HG03066 (cell line): ENCODE data around the gene EFCAB9.
"Not testable (repeated sequence)": the region's sequence is repeated elsewhere in the genome, so short reads cannot be mapped to it uniquely, and the experiment has no call there.

Source experiments
- ATAC-seq: cut with Tn5 transposase; IDR thresholded peaks from one replicate; pipeline ENCODE4 v1.9.1; 2021; ENCODE audit warnings: low read depth; ENCODE audit not compliant: unreplicated experiment

The EFCAB9 gene

DNA sequence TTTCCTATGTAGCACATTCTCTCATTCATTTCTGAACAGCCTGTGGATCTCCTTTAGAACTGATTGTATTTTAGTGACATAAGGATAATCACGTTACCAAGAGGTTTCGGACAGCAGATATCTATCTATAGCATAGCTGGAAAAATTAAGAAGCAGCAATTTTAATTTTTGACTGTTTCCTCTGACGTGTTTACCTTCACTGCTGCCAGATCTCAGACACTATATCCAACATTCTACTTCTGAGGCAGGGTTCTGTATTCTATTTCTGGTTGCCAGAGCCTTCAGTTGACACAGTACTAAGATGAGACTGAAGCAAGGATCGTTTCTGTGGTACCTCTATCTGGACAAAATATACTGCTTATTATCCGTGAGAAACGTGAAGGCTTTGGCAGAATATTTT is at the start of gene EFCAB9:
TSS of gene EFCAB9 (plus strand) at position 301 of the 400 bp plus-strand sequence. CDS start at position 302, 1 bp downstream.
- no peak for ATAC-seq

DNA sequence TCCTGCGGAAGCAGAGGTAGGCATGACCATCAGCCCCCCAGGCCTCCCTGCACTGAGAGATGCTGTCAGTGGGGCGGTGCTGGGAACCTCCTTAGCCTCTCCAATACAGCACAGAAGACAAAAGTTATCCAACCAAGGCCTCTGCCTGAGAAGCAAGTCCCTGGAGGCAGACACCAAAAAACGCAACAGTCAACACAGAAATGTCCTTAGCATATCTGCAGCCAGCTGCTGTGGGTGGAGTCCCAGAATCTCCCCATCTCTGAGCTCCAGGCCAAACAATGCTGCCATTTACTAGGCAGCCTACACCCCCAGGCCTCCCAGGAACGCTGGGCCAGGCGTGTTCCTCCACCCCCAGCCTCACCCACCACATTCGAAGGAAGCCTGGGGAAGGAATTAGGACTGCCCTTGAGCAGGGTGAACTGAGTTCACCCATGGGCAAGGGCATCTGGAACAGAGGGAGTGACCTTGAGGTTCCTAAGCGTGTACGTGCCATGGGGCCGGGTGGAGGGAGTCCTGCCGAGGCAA is 49.6 kb upstream of the EFCAB9 start:
- ATAC-seq, result no peak

DNA sequence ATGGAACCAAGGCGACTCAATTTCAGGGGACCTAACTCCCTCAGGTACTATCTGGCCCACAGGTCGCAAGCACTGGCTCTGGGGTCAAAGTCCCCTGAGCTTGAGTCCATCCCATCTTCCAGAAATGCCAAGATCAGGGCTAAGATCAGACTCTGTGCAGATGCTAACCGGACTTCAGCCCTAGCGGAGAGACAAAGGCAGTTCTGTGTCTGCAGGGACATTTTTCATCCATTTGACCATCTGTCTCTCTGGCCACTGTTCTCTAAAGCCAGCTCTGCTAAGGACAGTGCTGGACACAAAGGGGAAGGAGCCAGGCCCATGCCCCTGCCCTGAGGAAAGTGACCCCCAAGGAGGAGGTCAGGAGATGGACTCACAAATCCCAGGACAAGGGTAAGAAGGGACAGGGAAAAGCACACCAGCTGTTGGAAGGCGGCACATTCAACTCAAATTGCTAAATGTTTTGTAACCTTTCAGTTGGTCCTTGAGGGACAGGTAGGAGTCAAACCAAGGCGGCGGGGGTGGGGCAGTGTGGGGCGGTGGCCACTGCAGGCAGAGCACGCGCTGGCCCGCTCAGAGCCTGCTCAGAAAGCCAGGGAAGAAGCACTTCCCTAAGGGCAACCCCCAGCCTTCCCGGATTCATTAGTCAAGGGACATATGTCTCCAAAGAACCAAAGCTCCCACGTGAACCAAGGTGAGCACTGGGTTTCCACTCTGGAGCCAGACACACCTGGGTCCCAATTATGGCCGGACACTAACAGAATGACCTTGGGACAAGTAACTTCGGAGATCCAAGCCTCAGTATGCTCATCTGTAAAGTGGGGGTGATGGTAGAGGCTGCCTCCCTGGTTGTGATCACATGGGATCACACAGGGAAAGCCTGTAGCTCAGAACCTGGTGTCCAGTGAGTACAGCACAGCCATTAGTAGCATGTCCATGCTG is 48.8 kb upstream of the EFCAB9 start:
- ATAC-seq, result no peak

DNA sequence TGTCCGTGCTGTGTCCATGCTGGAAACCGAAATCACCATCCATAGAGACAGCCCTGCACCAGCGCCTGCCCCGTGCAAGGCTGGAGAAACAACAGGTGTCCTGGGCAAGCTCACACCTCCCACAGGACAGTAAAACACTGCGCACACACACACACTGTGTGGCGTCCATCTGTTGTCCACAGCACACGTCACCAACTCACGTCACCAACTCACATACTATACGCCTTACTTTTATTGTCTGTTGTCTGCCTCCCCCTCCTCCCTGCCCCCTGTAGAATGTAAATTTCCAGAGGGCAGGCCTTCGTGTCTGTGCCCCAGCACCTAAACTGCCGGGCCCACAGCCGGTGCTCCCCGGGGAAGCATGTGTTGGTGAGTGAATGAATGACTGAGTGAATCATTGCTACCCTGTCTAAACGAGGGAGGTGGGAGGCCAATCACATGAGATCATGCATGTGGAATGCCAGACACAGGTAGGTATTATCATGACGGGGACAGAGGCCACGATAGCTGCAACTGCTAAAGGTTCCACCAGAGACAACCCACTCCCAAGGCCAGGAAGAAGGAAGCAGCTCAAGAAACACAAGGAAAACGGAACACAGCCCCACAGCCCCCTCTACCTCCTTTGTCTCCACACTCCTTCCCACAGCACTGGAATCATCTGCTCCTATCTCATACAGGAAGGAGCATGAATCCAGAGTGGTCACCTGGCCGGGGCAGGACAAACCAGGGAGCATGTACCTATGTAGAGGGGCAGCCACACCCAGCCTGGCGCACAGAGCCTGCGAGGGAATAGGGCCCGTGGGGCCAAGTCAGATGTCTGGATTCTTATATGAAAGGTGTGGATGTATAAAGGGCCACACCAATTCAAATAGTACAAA is 47.9 kb upstream of the EFCAB9 start:
- ATAC-seq, result no peak

DNA sequence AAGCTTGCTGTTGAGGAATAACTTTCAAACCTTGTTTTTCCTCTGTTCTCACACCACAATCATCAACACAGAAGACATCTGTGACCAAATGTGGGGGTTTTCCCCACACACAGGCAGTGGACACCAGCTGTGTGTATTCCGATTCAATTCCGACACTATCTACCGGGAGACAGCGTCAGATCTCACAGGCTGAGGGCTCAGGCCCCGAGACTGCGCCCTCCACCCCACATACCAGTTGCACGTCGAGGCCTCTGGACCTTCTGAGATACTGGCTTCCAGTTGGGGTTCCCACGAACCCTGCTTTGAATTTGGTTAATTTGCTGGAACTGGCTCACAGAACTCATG is 47.3 kb upstream of the EFCAB9 start:
- no peak for ATAC-seq

DNA sequence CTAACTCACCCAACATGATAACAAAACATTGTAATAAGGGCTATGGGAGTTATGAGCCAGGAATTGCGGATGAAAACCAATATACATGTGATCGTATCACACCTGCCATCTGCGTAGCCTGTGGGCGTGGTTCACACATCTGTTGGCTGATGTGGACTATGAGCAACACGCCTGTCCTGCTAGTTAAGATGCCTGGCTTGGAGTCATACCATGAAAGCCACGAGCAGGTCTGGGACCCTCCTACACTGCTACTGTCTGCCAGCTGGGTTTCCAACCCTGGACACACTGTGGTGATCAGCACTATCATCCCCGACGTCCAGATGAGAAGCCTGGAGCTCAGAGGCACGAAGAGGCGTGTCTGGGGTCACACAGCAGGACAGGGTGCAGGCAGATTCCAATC is 46.1 kb upstream of the EFCAB9 start:
- ATAC-seq, result no peak

DNA sequence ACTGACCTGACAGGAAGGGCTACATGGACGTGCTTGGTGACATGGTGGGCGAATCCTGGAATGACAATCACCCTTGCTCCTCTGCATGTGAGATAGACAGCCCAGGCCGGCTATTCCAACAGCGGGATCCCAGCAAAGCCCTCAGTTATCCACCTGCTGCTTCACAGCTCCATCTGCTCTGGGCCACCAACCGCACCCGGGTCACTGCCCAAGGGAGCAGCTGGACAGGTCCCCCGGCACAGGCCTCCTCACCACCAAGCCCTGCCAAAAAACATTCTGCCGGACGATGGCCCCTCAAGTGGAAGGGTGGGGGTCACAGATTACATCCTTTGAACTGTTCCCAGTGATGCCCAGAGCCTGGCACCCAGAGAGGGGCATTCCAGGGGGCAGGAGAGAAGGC is 45.6 kb upstream of the EFCAB9 start:
- ATAC-seq, result no peak

DNA sequence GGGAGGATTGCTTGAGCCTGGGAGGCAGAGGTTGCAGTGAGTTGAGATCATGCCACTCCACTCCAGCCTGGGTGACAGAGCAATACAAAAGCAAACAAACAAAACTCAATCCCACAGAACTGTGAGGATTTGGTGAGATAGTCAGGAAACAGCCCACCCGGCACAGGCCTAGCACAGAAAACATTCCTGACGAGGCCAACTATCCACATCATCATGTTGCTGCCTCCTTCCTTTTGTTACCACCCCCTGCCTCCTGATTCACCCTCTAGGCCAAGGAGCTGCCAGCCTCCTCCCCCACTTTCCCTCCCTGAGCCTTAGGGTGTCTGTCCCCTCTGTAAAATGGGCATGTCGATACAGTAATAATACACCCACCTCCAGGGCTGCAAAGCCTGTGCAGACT is 44.9 kb upstream of the EFCAB9 start:
- ATAC-seq, result no peak

DNA sequence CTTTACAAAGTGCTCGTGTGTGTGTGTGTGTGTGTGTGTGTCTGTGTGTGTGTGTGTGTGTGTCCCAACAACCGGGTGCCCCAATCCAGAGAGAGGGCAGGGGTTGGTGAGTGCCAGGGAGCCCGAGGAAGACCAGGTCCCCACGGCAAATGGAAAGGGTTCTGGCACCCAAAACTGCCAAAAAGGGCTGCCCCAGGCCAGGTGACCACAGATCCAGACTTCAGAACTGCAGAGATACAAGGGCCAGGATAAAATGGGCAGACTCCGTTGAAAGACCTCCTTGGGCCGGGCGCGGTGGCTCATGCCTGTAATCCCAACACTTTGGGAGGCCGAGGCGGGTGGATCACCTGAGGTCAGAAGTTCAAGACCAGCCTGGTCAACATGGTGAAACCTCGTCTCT is 44.5 kb upstream of the EFCAB9 start:
- not testable (repeated sequence) for ATAC-seq

DNA sequence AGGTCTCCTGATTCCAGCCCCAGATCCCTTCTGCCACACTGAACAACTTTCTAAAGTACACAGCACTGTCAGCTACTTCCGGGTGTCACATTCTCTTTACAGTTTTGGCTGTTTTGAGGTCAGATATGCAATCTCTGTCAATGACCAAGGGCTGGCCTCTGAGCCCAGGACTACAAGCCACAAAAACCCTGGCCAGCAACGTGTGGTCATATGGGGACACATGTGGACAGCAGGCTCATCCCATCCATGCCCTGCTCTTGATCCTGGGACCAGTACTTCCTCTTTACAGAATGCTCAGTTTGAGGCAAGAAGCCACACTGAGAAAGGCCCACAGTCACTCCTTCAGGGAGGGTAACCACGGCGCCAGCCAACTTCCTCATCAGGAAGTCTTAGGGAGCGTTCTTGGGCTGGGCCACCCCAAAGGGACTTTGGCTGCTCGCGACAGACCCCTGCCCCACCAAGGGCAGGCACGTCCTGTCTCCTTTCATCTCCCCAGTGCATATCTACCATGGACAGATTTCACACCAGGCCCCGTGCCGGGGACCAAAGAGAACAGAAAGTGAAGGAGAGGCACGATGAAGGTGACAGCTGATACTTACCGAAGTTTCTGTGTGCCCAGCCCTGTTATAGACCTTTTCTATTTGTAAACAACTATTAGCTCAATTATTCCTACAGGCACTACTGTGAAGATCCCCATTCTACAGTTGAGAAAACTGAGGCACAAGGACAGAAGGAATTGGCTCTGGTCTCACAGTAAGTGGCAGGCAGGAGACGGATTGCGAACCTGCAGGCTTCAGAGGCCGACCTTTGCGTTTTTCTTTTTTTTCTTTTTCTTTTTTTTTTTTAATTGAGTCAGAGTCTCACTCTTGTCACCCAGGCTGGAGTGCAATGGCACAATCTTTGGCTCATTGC is 43.2 kb upstream of the EFCAB9 start:
- ATAC-seq, result peak; percentile 60

DNA sequence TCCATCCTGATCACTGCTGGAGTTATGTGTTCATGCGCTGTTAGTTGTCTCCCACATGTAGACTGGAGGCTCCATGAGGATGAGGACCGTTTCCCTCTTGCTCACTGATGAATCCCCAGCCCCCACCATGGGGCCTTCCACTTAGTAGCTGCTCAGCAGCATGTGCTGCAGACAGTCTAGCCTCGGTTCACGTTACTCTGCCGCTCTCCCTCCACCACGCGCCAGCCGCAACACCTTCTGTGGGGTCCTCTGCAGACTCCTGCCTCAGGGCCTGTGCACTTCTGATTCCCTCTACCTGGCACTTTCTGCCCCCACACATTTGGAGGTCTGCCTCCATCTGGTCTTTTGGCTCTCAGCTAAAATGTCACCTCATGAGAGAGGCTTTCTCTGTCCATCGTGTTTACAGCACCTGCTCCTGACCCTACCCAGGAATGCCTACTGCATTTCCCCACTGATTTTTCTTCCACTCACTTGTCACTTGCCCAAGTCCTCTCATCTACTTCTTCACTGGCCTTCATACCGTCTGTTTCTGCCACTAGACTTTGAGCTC is 42.2 kb upstream of the EFCAB9 start:
- no peak for ATAC-seq

DNA sequence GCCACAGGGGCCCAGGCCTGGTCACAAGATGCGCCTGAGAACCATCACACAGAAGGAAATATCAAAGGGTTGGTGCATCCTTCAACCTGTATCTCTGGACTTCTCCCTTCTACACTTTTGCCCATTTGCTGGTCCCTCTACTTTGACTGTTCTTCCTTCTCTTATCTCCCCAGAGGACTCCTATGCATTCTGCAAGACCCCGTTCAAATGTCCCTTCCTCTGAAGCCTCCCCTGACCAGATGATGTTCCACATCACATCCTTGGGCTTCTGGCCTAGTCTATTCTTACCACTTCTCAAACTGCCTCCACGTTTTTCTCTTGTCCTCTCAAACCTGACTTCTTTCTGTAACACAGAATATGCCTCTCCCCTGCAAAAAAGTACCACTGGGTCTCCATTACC is 40.3 kb upstream of the EFCAB9 start:
- ATAC-seq, result no peak

DNA sequence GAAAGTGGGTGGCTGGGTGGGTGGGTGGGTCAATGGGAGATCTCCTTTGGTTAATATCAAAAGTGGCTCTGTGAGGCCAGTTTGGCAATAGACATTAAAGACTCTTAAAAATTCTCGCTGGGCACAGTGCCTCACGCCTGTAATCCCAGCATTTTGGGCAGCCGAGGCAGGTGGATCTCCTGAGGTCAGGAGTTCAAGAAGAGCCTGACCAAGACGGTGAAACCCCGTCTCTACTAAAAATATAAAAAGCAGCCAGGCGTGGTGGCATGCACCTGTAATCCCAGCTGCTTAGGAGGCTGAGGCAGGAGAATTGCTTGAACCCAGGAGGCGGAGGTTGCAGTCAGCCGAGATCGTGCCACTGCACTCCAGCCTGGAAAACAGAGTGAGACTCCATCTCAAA is 38.9 kb upstream of the EFCAB9 start:
- not testable (repeated sequence) for ATAC-seq

DNA sequence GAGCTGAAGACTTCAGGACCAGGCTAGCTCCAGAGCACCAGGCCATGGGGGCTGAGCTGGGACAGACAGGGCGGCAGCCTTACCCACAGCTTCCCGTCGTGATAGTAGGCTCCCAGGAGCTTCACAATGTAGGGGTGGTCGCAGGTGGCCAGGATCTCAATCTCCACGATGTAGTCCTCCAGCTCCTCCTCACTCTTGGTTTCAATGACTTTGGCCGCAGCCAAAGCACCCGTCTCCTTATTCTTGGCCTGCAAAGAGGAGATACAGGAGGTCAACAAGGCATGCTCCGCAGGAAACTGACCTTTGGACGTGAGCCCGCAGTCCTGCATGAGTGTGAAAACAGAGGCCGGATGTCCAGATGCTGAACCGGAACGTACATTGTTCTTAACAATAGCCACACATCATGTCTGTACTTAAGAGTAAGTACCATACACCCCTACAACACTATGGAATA is 37.4 kb upstream of the EFCAB9 start:
- no peak for ATAC-seq

DNA sequence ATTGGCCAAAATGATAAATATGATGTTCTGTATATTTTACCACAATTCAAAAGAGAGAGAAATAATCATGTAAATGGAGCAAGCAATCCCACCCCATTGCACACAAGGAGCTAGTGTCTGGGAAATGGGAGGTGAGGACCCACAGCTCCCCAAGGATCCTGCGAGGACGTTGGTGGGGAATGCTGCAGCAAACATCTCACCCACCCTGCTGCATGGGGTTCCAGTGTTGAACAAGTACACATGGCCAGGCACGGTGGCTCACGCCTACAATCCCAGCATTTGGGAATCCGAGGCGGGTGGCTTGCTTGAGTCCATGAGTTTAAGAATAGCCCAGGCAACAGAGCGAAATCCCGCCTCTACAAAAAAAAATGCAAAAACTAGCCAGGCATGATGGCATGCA is 35.0 kb upstream of the EFCAB9 start:
- no peak for ATAC-seq

DNA sequence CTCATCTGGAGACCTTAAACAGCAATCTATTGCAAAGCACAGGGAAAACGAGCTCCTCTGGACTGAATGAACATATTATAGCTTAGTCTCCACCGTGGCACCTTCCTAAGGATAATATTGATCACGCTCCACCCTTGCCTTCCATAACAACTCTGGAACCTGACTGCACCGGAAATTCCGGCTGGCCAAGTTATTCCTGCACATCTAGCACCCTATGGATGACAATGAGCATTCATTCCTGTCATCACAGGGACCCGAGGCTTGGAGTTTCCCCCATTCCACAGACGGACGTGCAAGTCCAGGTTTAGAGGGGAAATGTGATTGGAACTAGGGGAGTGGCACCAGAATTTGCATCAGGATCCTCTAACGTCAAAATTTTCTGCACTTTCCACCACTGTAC is 33.5 kb upstream of the EFCAB9 start:
- ATAC-seq, result no peak

DNA sequence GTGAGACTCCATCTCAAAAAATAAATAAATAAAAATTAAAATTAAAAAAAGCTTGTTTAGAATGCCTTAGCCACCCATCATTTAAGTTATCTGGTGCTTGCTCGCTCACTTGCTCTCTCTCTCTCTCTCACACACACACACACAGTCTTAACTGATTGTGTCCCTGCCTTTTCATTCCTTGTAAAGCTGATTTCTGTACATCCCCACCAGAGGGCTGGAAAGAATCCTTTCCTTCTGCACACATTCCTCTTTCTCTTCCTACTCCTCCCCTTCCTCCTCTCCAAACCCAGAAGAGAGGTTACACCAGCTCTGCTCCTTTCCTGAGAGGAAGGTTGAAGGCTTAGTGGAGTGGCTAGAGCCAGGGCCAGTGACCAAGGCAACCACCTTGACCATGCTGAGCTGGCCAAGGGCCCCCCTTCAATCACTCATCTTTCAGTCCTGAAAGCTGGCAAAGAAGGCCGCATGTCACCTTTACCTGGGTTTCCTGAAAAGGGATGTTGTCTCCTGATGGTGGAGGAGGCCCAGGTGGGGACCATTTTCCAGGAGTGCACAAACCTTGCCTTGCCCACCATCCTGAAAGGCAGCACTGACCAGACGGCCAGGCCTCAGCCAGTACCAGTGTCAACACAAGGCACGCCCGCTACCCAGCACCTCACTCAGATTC is 31.5 kb upstream of the EFCAB9 start:
- ATAC-seq, result no peak

DNA sequence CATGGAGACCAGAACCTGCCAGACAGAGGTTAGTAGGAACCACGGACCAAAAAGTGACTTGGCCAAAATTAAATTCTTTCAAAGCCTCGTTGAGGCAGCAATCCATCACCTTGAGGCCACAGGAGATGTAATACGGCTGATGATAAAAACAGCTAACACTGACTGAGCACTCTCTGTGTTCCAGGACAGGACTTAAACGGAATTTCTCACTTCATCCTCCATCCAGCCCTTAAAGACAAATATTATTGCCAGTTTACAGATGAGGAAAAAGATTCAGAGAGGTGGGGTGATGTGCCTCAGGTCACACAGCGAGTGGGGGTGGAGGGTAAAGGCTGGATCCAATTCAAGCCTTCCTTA is 31.0 kb upstream of the EFCAB9 start:
- no peak for ATAC-seq

DNA sequence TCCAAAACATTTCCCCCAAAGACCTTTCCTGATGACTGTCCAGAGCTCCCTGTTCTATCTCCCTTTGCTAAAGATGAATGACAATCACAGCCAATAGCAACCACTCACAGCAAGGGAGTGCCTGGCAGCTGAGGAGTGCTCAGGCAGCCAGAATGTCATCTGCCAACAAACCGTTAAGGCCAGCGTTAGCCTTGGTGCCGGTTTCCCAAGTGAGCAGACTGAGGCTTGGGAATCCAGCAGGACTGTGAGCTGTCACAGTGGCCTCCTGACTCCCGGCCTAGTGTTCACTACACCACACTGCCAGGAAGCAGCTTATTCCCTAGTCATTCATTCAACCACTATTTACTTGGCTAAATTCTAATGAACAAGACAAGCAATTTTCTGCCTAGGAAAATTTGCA is 30.6 kb upstream of the EFCAB9 start:
- ATAC-seq, result no peak
